PC-9 (cell line): ENCODE results near the gene TUBGCP2. TPM values are rescaled to one million over a fixed set of nuclear protein-coding genes. Genes with fewer than 3 reads are reported as not detected.

Experiments
- BruUV-seq: library from RNA; stranded (reverse); fragments of 400-500 nt; replicated peaks from 2 replicates; lab custom pipeline; 2021; lab: Mats Ljungman, UMichigan
- CTCF ChIA-PET: fragments of 300-600 bp; sonication (Branson Sonifier 250); formaldehyde crosslinking; loops from one replicate; lab custom pipeline; 2022; ENCODE audit warnings: antibody characterized with exemption; lab: Charles Lee
- POLR2A ChIA-PET: fragments of 300-600 bp; sonication (Branson Sonifier 250); formaldehyde crosslinking; loops from one replicate; lab custom pipeline; 2022; ENCODE audit warnings: antibody characterized with exemption; ENCODE audit not compliant: unreplicated experiment; lab: Charles Lee
- DNase-seq, 2 experiments: peaks; one replicate each; pipeline versions ENCODE4 v3.0.0 to v3.0.0-alpha.2; 2015 to 2022; ENCODE audit warnings: mixed read lengths in 1 of 2
- H2AFZ ChIP-seq: fragments of 200-600 bp; sonication (generic); 2 replicates; pipeline ENCODE4 v1.8.1; 2017; ENCODE audit warnings: antibody characterized with exemption
- H3F3A ChIP-seq: fragments of 200-600 bp; sonication (generic); 2 replicates; pipeline ENCODE4 v1.8.1; 2017; ENCODE audit warnings: antibody characterized with exemption, mild to moderate bottlenecking, low read depth; ENCODE audit not compliant: insufficient read depth
- H3K27ac ChIP-seq: fragments of 200-600 bp; sonication (generic); 2 replicates; pipeline ENCODE4 v1.6.1; 2016; ENCODE audit warnings: mixed run types
- H3K27me3 ChIP-seq: fragments of 200-600 bp; sonication (generic); 2 replicates; pipeline ENCODE4 v1.6.1; 2016; ENCODE audit warnings: low read depth, mixed run types; ENCODE audit not compliant: insufficient read depth
- H3K36me3 ChIP-seq: fragments of 200-600 bp; sonication (generic); 2 replicates; pipeline ENCODE4 v1.6.1; 2016; ENCODE audit warnings: low read depth, mixed run types
- H3K4me1 ChIP-seq: fragments of 200-600 bp; sonication (generic); replicated peaks from 2 replicates; pipeline ENCODE4 v1.6.1; 2016; ENCODE audit warnings: mixed run types; ENCODE audit not compliant: insufficient read depth
- H3K4me2 ChIP-seq: fragments of 200-600 bp; sonication (generic); 2 replicates; pipeline ENCODE4 v1.6.1; 2017; ENCODE audit warnings: mixed run types
- H3K4me3 ChIP-seq: fragments of 200-600 bp; sonication (generic); 2 replicates; pipeline ENCODE4 v1.6.1; 2016; ENCODE audit warnings: mixed run types
- H3K79me2 ChIP-seq: fragments of 200-600 bp; sonication (generic); 2 replicates; pipeline ENCODE4 v1.6.1; 2017; ENCODE audit warnings: low read depth, mixed run types
- H3K9me2 ChIP-seq: fragments of 200-600 bp; sonication (generic); 2 replicates; pipeline ENCODE4 v1.8.1; 2017; ENCODE audit warnings: mild to moderate bottlenecking; ENCODE audit not compliant: insufficient read depth
- H3K9me3 ChIP-seq: fragments of 200-600 bp; sonication (generic); 2 replicates; pipeline ENCODE4 v1.8.1; 2016; ENCODE audit warnings: low read depth; ENCODE audit not compliant: insufficient read depth
- H4K20me1 ChIP-seq: fragments of 200-600 bp; sonication (generic); 2 replicates; pipeline ENCODE4 v1.8.1; 2017; ENCODE audit not compliant: insufficient read depth
- EZH2 ChIP-seq: fragments of 200-600 bp; sonication (generic); IDR thresholded peaks from 2 replicates; pipeline ENCODE4 v1.8.0; 2017; ENCODE audit warnings: antibody characterized with exemption, low read depth
- intact Hi-C: fragments of 100-400 bp; cut with micrococcal nuclease; formaldehyde crosslinking; loops from one replicate; pipeline ENCODE4 v1.10.0; 2022; ENCODE audit not compliant: unreplicated experiment
- microRNA-seq: library from miRNA; unstranded; fragments of <30 nt; microRNA quantifications from one replicate; pipeline ENCODE4 v1.2.0, GENCODE V29; 2021; ENCODE audit warnings: borderline number of aligned reads, borderline replicate concordance
- total RNA-seq: library from RNA; stranded (reverse); gene quantifications from 2 replicates; pipeline ENCODE4 v1.2.3, GENCODE V29; 2021
- TF ChIP-seq, protein P1 (sequence below): fragments of 200-600 bp; sonication (generic); conservative IDR thresholded peaks from 2 replicates; pipeline ENCODE4 v1.6.1; 2017; ENCODE audit warnings: mixed run types, antibody characterized with exemption, mild to moderate bottlenecking, moderate library complexity

TUBGCP2 gene
- total RNA-seq, 1 experiment from 2014 or later = 52.8 TPM

DNA sequence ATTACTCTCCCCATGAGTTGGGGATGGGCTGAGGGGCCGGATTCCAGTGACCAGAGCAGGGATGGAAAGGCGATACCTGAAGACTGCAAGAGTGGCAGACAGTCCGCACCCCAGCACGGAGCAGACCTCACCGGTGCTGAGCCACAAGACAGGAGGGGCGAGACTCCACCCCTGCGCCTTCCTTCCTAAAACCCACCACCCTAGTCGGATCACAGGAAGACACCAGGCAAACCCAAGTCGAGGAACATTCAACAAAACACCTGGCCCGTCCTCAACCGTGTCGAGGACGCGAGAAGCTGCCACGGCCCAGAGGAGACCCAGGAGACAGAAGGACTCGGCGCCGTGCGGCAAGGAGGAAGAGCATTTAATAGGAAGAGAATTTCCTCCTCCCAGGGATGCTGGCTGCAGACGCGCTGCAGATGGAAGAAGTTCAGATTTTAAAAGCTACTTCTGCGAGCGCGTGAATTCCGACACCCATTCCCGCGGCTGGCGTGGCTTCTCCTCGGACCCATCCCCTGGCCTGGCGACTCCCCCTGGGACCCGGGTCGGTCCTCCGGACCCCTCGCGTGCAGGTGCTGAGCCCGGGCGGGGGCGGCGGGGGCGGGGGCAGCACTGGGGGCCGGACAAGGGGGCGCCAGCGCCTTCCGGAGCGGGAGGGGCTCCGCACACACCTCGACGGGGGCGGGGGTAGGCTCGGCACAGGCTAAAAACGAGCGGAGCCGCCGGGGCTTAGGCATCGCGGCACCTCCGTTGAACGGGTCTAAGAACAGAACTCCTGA, 79.2 kb downstream of the TUBGCP2 start:
- no TSS peak for BruUV-seq
- TF ChIP-seq EZH2 = no peak
- TF ChIP-seq, protein P1, sequence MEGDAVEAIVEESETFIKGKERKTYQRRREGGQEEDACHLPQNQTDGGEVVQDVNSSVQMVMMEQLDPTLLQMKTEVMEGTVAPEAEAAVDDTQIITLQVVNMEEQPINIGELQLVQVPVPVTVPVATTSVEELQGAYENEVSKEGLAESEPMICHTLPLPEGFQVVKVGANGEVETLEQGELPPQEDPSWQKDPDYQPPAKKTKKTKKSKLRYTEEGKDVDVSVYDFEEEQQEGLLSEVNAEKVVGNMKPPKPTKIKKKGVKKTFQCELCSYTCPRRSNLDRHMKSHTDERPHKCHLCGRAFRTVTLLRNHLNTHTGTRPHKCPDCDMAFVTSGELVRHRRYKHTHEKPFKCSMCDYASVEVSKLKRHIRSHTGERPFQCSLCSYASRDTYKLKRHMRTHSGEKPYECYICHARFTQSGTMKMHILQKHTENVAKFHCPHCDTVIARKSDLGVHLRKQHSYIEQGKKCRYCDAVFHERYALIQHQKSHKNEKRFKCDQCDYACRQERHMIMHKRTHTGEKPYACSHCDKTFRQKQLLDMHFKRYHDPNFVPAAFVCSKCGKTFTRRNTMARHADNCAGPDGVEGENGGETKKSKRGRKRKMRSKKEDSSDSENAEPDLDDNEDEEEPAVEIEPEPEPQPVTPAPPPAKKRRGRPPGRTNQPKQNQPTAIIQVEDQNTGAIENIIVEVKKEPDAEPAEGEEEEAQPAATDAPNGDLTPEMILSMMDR = no peak
- no peaks in the 10 kb centered on the region for H3K79me2 ChIP-seq
- intact Hi-C loops = loop anchor here (10.0 kb wide), 1 partner anchor 55 kb away; no protein-coding TSS in a partner anchor
- DNase-seq = no peak
- ChIA-PET CTCF (no interaction called here), POLR2A (no interaction called here)
- no peaks in the 10 kb centered on the region for H3K36me3 ChIP-seq
- no peak overlapping the region for H2AFZ ChIP-seq
- no peaks in the 10 kb centered on the region for H4K20me1 ChIP-seq
- H3K4me1 ChIP-seq = no peaks in the 10 kb centered on the region
- no peak overlapping the region for H3K4me3 ChIP-seq
- H3K9me2 ChIP-seq = no peaks in the 10 kb centered on the region
- H3K27me3 ChIP-seq = peaks cover 36% of the 10 kb centered on the region; the same call in 1 of the 2 replicates
- no peaks in the 10 kb centered on the region for H3F3A ChIP-seq
- H3K4me2 ChIP-seq = no peak overlapping the region
- no peak overlapping the region for H3K27ac ChIP-seq
- H3K9me3 ChIP-seq = no peaks in the 10 kb centered on the region

Small RNA genes within 50 kb of the gene (microRNA-seq; reads per million reads assigned to microRNA genes)
- gene MIR202 = not detected

Other genes with a start within 250 kb of the TUBGCP2 start
- gene ADGRA1, start 220.9 kb downstream of the TUBGCP2 start, total RNA-seq = not detected in 2 replicates
- gene KNDC1, start 148.7 kb downstream of the TUBGCP2 start, total RNA-seq = 1.2 and 1.7 TPM in 2 replicates
- gene UTF1, start 78.7 kb downstream of the TUBGCP2 start, total RNA-seq = not detected in 2 replicates
- not detected in 2 replicates for gene VENTX, start 71.0 kb downstream of the TUBGCP2 start, total RNA-seq
- 18.3 and 31.5 TPM in 2 replicates for gene ADAM8, start 32.0 kb downstream of the TUBGCP2 start, total RNA-seq
- gene ZNF511, start within 50 bp of the TUBGCP2 start, total RNA-seq = 40.1 and 44.7 TPM in 2 replicates
- not detected in 2 replicates for gene CALY, start 28.0 kb upstream of the TUBGCP2 start, total RNA-seq
- not detected in 2 replicates for gene PRAP1, start 38.5 kb upstream of the TUBGCP2 start, total RNA-seq
- gene FUOM, start 49.1 kb upstream of the TUBGCP2 start, total RNA-seq = 7.4 and 12.5 TPM in 2 replicates
- gene ECHS1, start 64.5 kb upstream of the TUBGCP2 start, total RNA-seq = 86.6 and 90.7 TPM in 2 replicates
- 5.7 and 9.5 TPM in 2 replicates for gene PAOX, start 70.4 kb upstream of the TUBGCP2 start, total RNA-seq
- 33.0 and 45.9 TPM in 2 replicates for gene MTG1, start 85.3 kb upstream of the TUBGCP2 start, total RNA-seq
- not detected in 2 replicates for gene SPRN, start 115.8 kb upstream of the TUBGCP2 start, total RNA-seq
- gene SCART1, start 145.1 kb upstream of the TUBGCP2 start, total RNA-seq = 1.0 and 2.0 TPM in 2 replicates
- gene CYP2E1, start 218.5 kb upstream of the TUBGCP2 start, total RNA-seq = 1.6 and 3.0 TPM in 2 replicates